SU-DHL-6 (cell line): ENCODE data around the gene CHL1.

Source experiments
- H2AFZ ChIP-seq: fragments of 200-600 bp; sonication (generic); 2 replicates; pipeline ENCODE4 v1.6.1; 2014; ENCODE audit warnings: low read depth, mild to moderate bottlenecking, moderate library complexity, mixed read lengths, antibody characterized with exemption, low read length; ENCODE audit not compliant: severe bottlenecking
- H3F3A ChIP-seq: fragments of 200-600 bp; shearing (Covaris generic); 2 replicates; pipeline ENCODE4 v1.6.0; 2016; ENCODE audit warnings: antibody characterized with exemption, mild to moderate bottlenecking; ENCODE audit not compliant: insufficient read depth
- H3K27ac ChIP-seq: fragments of 200-600 bp; sonication (generic); 2 replicates; pipeline ENCODE4 v1.5.1; 2016; ENCODE audit warnings: low read depth, mild to moderate bottlenecking, low read length, moderate library complexity, mixed read lengths
- H3K27me3 ChIP-seq: fragments of 200-600 bp; sonication (generic), shearing (Covaris generic); 2 replicates; pipeline ENCODE4 v1.6.0; 2014; ENCODE audit warnings: mild to moderate bottlenecking, low read length
- H3K36me3 ChIP-seq: fragments of 200-600 bp; sonication (generic); 2 replicates; pipeline ENCODE4 v1.6.1; 2014; ENCODE audit warnings: mild to moderate bottlenecking, low read length, mixed read lengths
- H3K4me2 ChIP-seq: fragments of 300-600, 200-600 bp; shearing (Covaris generic), sonication (generic); 2 replicates; pipeline ENCODE4 v1.6.0; 2014; ENCODE audit warnings: low read length, low read depth, mild to moderate bottlenecking; ENCODE audit not compliant: poor library complexity, severe bottlenecking
- H3K4me3 ChIP-seq: fragments of 200-600 bp; sonication (generic); 2 replicates; pipeline ENCODE4 v1.5.1; 2014; ENCODE audit warnings: antibody characterized with exemption, low read length, mild to moderate bottlenecking, mixed read lengths; ENCODE audit not compliant: insufficient read depth, poor library complexity, severe bottlenecking
- H3K79me2 ChIP-seq: fragments of 200-600 bp; sonication (generic); 2 replicates; pipeline ENCODE4 v1.6.1; 2014; ENCODE audit warnings: mild to moderate bottlenecking, low read length, moderate library complexity; ENCODE audit not compliant: insufficient read depth
- H3K9ac ChIP-seq: fragments of 200-600 bp; sonication (generic); 2 replicates; pipeline ENCODE4 v1.7.0; 2014; ENCODE audit warnings: mild to moderate bottlenecking, low read length
- H3K9me2 ChIP-seq: fragments of 200-600 bp; sonication (generic); replicated peaks from 2 replicates; pipeline ENCODE4 v1.6.1; 2014; ENCODE audit warnings: low read length; ENCODE audit not compliant: insufficient read depth
- H3K9me3 ChIP-seq: fragments of 200-600 bp; sonication (generic); 2 replicates; pipeline ENCODE4 v1.6.1; 2014; ENCODE audit warnings: low read length, mixed read lengths; ENCODE audit not compliant: insufficient read depth
- H4K20me1 ChIP-seq: fragments of 200-600 bp; sonication (generic); 2 replicates; pipeline ENCODE4 v1.6.1; 2014; ENCODE audit warnings: low read depth, mild to moderate bottlenecking, antibody characterized with exemption, low read length, moderate library complexity, mixed read lengths
- EZH2phosphoT487 ChIP-seq: fragments of 200-600 bp; sonication (generic), shearing (Covaris generic); conservative IDR thresholded peaks from 2 replicates; pipeline ENCODE4 v1.6.1; 2018; ENCODE audit warnings: mild to moderate bottlenecking, antibody characterized with exemption, low read length, moderate library complexity, mixed read lengths
- TF ChIP-seq, protein P1 (sequence below): fragments of 200-600 bp; sonication (generic); IDR thresholded peaks from one replicate; pipeline ENCODE4 v1.5.1; 2017; ENCODE audit warnings: antibody characterized with exemption, mild to moderate bottlenecking, low read length, moderate library complexity; ENCODE audit not compliant: insufficient read depth, poor library complexity, severe bottlenecking

The CHL1 gene

DNA sequence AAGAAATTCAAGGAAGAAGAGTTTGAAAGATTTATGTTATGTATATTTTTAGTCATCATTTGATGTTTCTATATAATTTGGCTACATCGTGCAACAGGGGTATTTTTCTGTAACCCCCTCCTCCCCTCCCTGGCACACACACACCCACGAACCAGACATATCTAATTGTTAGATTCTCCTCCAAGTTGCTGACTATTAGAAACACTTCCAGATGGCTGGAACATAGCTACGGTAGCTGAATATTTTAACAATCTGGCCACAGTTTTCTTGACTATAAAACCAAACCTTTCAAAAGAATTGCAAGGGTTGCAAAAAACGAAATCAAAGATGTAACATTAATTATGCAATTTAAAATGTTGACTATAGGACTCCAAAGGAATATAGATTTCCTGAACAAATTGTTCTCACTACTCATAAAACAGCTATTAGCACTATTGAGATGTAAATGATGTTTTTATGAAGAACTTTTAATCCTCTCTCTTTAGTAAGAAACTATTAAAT, 154.4 kb downstream of the CHL1 start:
- no peaks in the 10 kb centered on the region for H3K9me3 ChIP-seq
- H4K20me1 ChIP-seq: no peaks in the 10 kb centered on the region
- H3K27me3 ChIP-seq: no peaks in the 10 kb centered on the region
- TF ChIP-seq EZH2phosphoT487: no peak
- TF ChIP-seq, protein P1, sequence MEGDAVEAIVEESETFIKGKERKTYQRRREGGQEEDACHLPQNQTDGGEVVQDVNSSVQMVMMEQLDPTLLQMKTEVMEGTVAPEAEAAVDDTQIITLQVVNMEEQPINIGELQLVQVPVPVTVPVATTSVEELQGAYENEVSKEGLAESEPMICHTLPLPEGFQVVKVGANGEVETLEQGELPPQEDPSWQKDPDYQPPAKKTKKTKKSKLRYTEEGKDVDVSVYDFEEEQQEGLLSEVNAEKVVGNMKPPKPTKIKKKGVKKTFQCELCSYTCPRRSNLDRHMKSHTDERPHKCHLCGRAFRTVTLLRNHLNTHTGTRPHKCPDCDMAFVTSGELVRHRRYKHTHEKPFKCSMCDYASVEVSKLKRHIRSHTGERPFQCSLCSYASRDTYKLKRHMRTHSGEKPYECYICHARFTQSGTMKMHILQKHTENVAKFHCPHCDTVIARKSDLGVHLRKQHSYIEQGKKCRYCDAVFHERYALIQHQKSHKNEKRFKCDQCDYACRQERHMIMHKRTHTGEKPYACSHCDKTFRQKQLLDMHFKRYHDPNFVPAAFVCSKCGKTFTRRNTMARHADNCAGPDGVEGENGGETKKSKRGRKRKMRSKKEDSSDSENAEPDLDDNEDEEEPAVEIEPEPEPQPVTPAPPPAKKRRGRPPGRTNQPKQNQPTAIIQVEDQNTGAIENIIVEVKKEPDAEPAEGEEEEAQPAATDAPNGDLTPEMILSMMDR: no peak
- H3K9me2 ChIP-seq: no peaks in the 10 kb centered on the region
- no peak overlapping the region for H2AFZ ChIP-seq
- H3K4me2 ChIP-seq: no peak overlapping the region
- H3K9ac ChIP-seq: no peak overlapping the region
- H3K4me3 ChIP-seq: no peak overlapping the region
- no peaks in the 10 kb centered on the region for H3K36me3 ChIP-seq
- H3K27ac ChIP-seq: no peak overlapping the region
- H3K79me2 ChIP-seq: no peaks in the 10 kb centered on the region
- no peaks in the 10 kb centered on the region; the same call in 1 of the 2 replicates for H3F3A ChIP-seq

- Histone ChIP-seq H3K27ac (no peak overlapping the region), H4K20me1 (no peaks in the 10 kb centered on the region), H3K4me2 (no peak overlapping the region), H3F3A (no peaks in the 10 kb centered on the region; the same call in 1 of the 2 replicates), H2AFZ (peak overlapping the region; percentile 43), H3K9ac (no peak overlapping the region), H3K4me3 (no peak overlapping the region), H3K9me2 (no peaks in the 10 kb centered on the region), H3K27me3 (no peaks in the 10 kb centered on the region), H3K36me3 (no peaks in the 10 kb centered on the region), H3K9me3 (no peaks in the 10 kb centered on the region), H3K79me2 (no peaks in the 10 kb centered on the region)
- no peak for TF ChIP-seq EZH2phosphoT487
- TF ChIP-seq, protein P1: no peak
Measured at GRCh38 chr3:352599-352998, 156.0 kb downstream of the CHL1 start.

- no peaks in the 10 kb centered on the region for H3K27me3 ChIP-seq
Measured at GRCh38 chr3:353191-353739, 156.7 kb downstream of the CHL1 start.

More at GRCh38 chr3:353191-353739, 156.7 kb downstream of the CHL1 start:
- Histone ChIP-seq H3K9me2 (no peaks in the 10 kb centered on the region), H3F3A (no peaks in the 10 kb centered on the region; the same call in 1 of the 2 replicates), H4K20me1 (no peaks in the 10 kb centered on the region), H3K9me3 (no peaks in the 10 kb centered on the region), H3K4me2 (peak overlapping the region; percentile 25), H3K27ac (no peak overlapping the region), H3K36me3 (no peaks in the 10 kb centered on the region), H3K9ac (0 out of 2 replicates have a peak overlapping the region, but pooled peaks have one; percentile 10), H2AFZ (no peak overlapping the region), H3K4me3 (no peak overlapping the region), H3K79me2 (no peaks in the 10 kb centered on the region)
- TF ChIP-seq EZH2phosphoT487: no peak
- TF ChIP-seq, protein P1: no peak
